IPS-NIHi11 (cell line): ENCODE measurements around the gene DHRSX.
A peak's percentile ranks its signal among the peaks of the same experiment; 100 is the strongest.

Experiments used
- DNase-seq: peaks from one replicate; pipeline ENCODE4 v3.0.0; 2012; ENCODE audit warnings: mixed read lengths, low spot score

DHRSX gene

DNA sequence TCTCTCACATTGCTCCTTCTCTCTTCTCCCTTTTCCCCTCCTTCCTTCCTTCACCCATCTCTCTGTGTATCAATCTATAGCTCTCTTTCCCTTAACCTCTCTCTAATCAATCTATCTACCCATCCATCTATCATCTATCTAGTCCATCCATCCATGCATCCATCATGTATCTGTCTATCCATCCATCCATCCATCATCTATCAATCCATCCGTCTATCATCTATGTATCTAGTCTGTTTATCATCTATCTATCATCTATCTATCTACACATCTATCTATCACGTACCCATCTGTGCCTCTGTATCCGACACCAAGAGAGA is 307.5 kb downstream of the DHRSX start:
- no peak for DNase-seq

DNA sequence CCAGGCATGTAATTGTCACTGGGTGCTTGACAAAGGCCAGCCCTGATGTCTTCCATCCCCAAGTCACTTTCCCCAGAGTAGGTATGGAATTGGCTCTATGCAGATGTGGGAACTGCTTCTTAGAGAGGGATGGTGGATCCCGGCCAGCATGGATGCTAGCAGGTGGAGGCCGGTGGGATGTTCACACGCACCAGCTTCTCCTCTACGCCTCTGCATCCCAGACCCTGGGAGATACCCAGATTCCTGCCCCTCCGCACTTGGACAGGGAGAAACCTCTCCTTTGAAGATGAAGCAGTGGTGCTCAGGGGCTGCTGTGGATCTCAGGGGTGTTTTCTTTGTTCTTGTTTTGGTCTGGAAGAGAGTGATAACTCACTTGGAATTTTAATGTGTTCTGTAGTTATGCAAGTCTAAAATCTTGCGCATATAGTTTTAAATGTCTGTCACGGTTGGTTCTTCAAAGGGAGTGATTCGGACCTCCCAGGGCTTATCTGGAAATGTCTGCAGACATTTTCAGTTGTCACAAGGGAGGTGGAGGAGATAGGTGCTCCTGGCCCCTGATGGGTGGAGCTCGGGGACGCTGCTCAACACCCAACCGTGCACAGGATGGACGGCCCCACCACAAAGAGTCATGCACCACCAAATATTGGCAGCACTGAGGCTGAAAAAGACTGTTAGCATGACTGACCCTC is 308.0 kb downstream of the DHRSX start:
- no peak for DNase-seq

DNA sequence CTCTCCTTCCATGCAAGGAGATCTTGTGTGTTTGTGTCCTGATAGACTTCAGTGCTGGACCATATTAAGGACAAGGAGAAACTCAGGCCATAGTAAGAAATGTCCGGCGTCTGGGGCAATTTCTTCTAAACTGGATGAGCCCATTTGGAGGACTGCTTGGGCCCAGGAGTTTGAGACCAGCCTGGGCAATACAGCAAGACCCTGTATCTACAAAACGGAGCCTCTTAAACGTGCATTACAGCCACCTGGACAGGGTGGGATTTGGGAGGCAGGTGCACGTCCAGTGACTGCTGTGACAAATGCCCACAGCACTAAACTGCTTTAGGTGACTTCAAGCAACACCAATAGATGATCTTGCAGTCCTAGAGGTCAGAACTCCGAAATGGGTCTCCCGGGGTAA is 311.9 kb downstream of the DHRSX start:
- DNase-seq = no peak

DNA sequence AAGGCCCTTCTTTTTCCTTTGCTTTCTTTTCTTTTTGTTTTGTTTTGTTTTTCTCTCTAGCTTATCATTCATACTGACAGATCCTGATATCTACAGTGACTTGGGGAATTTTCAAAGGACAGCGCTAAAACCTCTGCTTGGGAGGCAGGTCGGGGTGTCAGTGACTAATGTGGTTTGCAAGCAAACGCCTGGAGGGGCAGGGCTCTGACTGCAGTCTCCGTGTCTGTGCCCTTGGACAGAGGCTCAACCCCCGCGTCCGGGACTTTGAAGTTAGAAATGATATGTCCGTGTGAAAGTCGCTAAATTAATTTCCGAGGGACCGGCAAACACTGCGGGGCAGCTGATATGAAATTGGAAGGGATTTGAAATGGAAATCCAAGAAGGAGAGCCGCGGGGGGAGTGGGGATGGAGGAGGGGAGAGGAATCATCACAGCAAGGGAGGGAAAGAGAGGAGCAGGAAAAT is 312.4 kb downstream of the DHRSX start:
- peak; percentile 37 for DNase-seq

DNA sequence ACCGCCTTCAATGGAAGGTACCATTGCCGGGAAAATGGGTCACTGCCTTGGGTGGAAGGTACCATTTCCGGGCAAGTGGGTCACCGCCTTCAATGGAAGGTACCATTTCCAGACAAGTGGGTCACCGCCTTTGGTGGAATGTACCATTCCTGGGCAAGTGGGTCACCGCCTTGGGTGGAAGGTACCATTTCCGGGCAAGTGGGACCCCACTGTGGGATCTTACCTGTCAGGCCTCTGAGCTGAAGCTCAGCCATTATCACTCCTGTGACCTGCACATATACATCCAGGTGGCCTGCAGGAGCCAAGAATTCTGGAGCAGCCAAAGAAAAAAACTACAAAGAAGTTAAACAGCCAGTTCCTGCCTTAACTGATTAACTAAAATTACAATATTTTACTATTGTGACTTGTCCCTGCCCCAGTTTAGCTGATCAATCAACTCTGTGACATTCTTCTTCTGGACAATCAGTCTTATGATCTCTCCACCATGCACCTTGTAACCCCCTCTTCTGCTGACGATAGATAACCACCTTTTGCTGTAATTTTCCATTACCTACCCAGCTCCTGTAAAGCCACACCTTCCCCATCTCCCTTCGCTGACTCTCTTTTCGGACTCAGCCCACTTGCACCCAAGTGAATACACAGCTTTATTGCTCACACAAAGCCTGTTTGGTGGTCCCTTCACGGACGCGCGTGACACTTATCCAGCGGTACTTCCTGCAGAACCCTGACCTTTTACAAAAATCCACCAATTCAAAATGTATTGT is 313.2 kb downstream of the DHRSX start:
- no peak for DNase-seq

DNA sequence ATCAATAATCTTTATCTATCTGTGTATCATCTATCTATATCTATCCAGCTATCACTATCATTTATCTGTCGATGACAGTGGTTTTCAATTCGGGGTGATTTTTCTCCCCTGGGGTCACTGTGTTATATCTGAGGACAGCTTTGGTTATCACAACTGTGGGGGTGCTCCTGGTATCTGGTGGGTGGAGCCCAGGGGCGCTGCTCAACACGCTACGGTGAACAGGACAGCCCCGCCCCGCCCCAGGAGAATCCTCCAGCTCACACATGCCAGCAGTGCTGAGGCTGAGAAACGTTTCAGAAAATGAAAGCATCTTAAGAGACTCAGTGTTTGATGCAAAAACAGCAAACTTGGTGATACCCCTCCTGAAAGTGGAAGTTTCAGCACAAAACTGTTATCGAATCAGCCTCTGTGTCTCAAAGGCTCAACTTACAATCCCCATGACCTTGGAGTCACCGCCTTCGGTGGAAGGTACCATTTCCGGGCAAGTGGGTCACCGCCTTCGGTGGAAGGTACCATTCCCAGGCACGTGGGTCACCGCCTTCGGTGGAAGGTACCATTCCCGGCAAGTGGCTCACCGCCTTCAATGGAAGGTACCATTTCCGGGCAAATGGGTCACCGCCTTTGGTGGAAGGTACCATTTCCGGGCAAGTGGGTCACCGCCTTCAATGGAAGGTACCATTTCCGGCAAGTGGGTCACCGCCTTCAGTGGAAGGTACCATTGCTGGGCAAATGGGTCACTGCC is 315.3 kb downstream of the DHRSX start:
- DNase-seq = no peak

DNA sequence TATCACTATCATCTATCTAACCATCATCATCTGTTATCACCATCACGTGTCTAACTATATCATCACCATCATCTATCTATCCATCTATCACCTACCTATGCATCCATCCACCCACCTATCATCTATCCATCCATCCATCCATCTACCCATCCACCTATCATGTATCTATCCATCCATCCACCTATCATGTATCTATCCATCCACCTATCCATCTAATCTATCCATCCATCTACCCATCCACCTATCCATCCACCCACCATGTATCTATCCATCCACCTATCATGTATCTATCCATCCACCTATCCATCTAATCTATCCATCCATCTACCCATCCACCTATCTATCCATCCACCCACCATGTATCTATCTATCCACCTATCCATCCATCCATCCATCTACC is 316.7 kb downstream of the DHRSX start:
- no peak for DNase-seq

DNA sequence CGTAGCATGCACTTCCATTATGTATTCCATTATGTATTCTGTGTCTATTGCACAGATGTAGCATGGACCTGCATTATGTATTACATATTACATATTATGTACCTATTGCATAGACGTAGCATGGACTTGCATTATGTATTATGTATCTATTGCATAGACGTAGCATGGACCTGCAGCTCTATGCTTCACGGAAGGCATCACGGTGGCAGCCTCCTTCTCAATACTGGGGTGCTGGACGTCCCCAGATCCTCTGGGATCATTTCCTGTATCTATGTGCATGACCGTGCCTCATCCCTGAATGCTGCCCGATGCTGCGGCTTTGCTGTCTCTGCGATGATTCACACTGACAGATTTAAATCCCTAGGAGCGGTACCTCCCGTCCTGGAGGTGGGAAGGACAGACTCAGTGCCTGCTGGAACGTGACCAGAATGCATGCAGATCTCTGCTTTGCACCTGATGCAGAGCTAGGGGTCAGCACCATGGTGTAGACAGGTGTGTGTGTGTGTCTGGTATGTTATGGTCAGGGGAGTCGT is 317.5 kb downstream of the DHRSX start:
- no peak for DNase-seq

DNA sequence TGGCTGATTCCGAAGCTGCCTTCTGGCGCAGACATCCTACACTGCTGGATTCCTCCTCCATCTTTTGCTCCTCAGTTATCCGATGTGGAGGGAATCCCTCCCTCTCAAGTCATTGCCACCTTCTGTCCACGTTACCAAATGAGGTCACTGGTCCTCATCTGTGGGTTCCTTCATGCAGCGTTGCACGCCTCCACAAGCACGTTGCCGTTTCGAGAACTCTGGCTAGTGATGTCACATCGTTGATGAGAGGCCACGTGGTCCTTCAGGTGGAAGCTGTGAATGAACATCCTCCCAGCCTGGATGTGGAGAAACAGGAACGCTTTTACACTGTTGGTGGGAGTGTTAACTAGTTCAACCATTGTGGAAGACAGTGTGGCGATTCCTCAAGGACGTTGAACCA is 323.2 kb downstream of the DHRSX start:
- DNase-seq = no peak

DNA sequence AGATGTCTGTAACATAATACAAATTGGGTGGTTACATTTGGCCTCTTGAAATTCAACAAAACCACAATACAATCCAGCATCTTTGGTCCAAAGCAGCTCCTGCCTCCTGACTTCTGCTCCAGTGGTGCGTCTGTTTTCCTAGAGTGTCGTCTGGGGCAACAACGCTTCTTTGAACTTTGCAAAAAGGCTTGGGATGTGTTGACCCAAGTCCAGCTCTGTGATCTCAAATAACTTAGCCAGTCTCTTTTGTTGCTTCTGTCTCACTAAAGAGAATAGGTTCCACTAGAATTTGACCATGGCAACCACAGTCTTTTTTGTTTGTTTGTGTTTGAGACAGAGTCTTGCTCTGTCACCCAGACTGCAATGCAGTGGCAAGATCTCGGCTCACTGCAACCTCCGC is 324.0 kb downstream of the DHRSX start:
- DNase-seq = no peak

DNA sequence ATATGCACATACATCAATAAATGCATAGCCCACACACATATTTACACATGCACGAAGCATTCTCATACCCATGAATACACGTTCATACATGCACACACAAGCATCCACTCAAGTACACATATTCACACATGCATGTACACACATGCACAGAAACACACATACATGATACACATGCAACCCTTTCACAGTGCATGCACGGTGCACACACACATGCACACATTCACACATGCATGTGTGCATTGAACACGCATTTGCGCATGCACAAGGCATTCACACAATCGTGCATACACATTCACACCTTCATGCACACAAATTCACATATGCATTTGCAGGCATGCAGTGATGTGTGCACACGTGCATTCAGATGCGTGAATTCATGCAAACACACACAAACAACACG is 324.5 kb downstream of the DHRSX start:
- no peak for DNase-seq

DNA sequence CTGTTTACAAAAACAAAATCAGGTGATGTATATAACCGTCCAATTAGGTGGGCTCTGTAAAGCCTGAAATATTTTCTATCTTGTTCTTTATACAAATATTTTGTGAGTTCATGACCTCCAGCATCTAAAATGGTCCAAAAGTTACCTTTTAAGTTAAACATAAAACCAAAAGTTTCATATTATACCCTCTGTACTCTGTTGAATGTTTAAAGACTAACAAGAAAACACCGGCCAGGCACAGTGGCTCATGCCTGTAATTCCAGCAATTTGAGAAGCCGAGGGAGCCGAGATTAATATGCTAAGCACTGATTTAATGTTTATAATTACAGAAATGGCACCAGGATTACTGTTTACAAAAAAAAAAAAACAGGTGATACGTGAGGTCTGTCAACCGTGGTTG is 328.4 kb downstream of the DHRSX start:
- no peak for DNase-seq
